HG02840 (cell line): ENCODE results near the gene ADAM12.

ENCODE experiments used
- ATAC-seq: cut with Tn5 transposase; IDR thresholded peaks from one replicate; pipeline ENCODE4 v1.9.1; 2021; ENCODE audit warnings: mild to moderate bottlenecking, moderate library complexity, moderate number of reproducible peaks; ENCODE audit not compliant: unreplicated experiment, low FRiP score

Gene ADAM12

GRCh38 chr10:126331101-126331500 lies 57.2 kb downstream of the ADAM12 start:
- no peak for ATAC-seq

- no peak for ATAC-seq
Observed at GRCh38 chr10:126324826-126325225, 63.5 kb downstream of the ADAM12 start.

DNA sequence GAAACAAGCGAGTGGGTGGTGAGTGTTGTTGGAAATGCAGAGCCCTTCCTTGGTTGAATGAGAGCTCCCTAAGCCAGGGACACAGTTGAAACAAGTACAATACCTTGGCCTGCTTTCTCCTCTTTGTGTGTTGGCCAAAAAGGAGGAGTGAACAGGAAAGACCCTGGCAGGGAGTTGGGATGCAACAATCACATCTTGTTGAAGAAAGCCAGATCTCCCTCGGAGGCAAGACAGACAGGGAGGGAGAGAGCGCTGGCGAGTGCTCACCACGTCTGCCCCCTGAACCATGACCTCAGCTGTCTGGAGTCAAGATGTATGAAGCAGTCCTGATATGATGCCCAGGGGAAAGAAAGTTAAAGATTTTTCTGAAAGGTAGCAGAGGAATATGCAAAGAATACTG lies 66.8 kb downstream of the ADAM12 start:
- ATAC-seq = no peak

DNA sequence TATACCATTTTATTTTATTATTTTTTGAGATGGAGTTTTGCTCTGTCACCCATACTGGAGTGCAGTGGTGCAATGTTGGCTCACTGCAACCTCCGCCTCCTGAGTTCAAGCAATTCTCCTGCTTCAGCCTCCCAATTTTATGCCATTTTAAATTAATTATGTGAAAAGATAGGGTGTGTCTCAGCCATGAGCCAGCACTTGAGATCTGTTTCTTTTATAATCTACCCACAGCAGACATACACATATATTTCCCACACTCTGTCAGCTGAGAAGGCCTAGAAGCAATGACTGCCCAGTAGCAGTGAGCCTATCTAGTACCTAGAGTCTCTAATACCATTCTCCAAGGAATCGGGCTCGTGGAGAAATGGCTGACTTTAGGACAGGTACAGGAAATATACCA lies 70.5 kb downstream of the ADAM12 start:
- no peak for ATAC-seq

DNA sequence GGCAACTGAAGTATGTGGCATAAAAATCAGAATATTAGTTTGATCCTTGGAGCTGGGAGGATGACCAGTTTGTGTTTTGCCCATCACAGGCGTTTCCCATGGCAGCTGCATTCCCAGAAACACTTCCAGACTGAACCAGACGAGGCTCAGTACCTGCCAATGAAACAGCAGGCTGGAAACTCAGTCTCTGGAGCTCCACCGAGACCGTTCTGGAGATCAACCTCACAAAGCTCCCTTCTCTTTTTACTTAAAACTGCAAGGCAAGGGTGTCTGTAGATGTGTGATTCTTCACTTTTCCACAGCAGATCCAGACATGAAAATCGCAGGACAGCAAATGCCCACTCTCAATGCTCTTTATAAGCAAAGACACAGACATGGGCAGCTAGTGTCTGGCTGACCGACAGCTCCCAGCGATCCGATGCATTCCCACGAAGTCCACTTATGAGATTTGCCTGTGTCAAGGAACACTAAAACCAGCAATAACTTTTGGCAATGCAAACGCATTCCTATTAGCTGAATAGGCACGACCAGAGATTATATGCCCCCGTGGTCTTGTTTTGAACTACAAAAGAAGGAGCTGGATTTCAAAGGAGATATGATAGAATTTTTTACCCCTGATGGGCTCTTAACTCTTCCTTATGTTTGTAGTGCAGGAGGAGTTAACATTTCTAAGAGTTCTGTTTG lies 72.6 kb downstream of the ADAM12 start:
- no peak for ATAC-seq

- no peak for ATAC-seq
Observed at GRCh38 chr10:126314863-126315493, 73.3 kb downstream of the ADAM12 start.

- no peak for ATAC-seq
Observed at GRCh38 chr10:126312167-126312566, 76.1 kb downstream of the ADAM12 start.

DNA sequence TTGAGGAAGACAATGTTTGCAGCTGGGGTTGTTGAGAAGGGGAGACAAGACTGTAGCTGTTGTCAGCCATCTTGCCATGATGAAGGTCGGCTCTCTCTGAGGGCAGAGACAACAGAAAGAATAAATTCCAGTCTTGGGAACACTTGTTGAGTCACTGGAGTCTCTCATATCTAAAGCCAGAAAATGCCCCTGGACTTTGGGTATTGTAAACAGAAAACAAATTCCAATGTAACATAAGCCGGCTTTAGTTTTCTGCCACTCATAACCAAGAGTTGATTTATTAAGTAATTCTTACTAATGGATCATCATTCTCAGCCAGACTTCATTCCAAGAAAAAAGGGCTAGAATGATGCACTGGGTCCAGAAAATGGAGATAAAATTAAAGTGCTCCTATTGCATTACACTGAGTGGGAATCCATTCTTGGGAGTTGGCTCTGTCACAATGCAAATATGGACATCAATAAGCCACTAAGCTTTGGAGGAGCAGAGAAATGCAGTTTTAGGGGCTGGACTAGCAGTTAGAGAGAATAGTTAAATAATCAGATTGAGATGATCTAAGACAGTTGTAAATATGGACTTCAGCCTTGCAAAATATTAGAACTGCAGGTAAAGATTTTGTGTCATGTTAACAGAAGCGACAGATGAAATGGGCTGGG lies 78.9 kb downstream of the ADAM12 start:
- no peak for ATAC-seq

GRCh38 chr10:126302826-126303665 lies 85.2 kb downstream of the ADAM12 start:
- ATAC-seq = no peak

- ATAC-seq = no peak
Observed at GRCh38 chr10:126302476-126302756, 85.9 kb downstream of the ADAM12 start.

- no peak for ATAC-seq
Observed at GRCh38 chr10:126301701-126302475, 86.4 kb downstream of the ADAM12 start.

DNA sequence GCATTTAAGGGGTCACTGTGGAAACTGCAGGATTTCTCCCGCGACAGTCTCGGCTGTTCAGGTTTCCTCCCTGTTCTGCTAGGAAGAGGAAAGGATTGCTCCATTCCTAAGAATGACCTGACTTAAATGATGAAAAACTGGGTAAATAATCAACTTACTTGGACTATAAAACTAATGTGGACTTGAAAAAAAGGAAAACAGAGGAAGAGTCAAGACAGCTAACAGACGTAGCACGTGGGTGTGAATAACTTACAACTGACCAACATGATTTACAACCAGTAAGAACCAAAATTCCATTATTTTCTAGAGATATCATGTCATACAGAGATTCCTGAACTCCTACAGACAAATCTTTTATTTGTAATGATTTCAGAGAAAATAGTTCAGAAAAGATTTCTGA lies 93.8 kb downstream of the ADAM12 start:
- no peak for ATAC-seq

DNA sequence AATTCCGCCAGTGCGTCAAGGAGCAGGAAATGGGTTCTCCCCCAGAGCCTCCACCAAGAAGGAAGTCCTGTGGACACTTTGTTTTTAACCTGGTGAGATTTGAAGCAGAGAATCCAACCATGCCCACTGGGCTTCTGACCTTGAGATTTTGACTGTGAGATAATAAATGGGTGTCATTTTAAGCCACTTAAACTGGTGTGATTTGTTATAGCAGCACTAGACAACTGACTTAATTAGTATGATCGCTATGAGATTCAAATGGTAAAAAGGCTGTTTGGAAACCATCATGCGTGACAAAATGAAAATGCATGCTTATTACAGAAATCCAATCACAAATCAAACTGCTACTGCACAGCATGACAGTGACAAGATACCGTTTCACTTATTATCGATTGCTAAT lies 98.0 kb downstream of the ADAM12 start:
- no peak for ATAC-seq

DNA sequence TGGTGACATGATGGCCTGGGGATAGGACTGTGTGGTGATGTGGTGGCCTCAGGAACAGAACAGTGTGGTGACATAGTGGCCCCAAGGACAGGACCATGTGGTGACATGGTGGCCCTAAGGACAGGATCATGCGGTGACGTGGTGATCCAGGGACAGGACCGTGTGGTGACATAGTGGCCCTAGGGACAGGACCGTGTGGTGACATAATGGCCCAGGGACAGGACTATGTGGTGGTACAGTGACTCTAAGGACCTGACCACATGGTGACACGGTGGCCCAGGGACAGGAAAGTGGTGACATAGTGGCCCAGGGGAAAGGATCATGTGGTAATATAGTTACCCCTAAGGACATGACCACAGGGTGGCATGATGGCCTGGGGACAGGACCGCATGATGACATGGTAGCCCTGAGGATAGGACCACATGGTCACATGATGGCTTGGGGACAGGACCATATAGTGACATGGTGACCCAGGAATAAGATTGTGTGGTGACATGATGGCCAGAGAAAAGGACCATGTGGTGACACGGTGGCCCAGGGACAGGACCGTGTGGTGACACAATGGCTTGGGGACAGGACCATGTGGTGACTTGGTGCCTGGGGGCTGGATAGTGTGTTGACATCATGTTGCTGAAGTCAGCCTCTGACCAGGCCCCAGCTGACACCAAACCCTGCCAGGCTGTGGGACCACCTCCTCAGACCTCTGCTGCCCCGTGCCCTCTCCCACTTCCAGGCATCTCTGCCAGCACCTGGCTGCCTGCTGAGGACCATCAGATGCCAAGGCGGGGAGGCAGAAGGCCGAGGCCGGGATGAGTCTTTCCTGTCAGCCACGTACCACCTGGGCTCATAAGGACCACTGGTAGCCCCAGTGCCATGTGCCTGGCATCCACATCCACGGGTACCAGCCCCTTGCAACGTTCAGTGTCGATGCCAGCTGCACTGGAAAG lies 99.5 kb downstream of the ADAM12 start:
- ATAC-seq = no peak

DNA sequence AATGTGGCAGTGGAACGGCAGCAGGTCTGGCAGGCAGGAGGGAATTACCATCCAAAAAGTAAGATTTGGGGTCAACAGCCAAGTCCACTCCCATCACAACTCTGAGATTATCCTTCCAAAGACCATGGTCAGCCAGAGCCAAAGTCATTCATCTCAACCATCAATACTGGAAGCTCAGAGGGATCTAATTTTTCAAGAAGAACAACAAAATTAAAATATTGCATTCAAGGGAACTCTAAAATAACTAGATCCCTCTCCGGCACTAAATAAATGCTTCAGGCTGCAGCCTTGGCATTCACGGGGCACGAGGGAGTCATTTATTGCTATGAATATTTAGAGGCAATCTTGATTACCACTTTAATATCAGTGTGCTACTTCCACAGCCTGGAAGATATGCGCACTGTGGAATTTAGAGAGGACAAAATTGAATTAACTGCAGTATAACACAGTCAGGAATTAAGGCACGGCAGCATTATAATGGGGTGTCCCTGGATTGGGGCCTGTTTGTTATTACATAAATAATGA lies 102.0 kb downstream of the ADAM12 start:
- ATAC-seq = no peak

- no peak for ATAC-seq
Observed at GRCh38 chr10:126283307-126283706, 105.0 kb downstream of the ADAM12 start.

- ATAC-seq = no peak
Observed at GRCh38 chr10:126278851-126279250, 109.4 kb downstream of the ADAM12 start.

DNA sequence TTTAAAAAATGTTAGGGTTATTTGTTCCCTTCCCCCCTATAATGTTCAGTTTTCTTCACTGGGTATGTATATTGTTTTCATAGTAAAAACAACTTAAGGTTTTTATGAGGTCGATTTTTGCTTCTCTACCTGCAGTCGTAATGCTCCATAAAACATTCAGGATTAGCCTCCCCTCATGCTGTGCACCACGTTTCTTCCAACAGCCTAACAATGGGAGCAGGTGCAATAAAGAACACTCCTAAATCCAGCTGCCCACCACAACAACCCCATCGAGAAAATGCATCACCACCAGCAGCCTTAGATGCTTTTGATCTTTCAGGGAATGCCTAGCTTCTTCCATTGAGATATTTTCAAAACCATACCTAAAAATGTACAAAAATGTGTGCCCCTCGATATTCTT lies 111.1 kb downstream of the ADAM12 start:
- no peak for ATAC-seq

DNA sequence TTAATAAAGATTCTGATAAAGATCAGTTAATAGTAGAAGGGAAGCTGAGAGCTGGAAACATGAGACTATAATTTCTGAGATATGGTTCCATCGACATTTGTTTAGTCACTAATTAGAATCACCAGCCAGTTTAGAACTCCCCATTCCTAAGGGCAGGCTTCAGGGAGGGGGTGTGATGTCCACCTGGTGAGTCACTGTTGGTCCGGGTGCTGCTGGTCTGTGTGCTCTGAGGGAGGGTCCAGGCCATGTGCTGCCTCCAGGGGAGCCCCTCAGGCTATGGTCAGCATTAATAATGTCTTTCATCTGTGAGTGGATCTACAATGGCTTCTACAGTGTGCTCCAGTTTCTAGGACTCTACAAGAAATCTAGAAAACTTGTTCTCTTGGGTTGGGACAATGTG lies 115.8 kb downstream of the ADAM12 start:
- no peak for ATAC-seq
